Measurements from ENCODE around the gene LTO1. TPM values are rescaled to one million over a fixed set of nuclear protein-coding genes. Genes with fewer than 3 reads are reported as not detected.

The LTO1 gene
- total RNA-seq, 4 donors from 2014 or later = 4.1 to 30.7 (median 17.4) TPM

DNA sequence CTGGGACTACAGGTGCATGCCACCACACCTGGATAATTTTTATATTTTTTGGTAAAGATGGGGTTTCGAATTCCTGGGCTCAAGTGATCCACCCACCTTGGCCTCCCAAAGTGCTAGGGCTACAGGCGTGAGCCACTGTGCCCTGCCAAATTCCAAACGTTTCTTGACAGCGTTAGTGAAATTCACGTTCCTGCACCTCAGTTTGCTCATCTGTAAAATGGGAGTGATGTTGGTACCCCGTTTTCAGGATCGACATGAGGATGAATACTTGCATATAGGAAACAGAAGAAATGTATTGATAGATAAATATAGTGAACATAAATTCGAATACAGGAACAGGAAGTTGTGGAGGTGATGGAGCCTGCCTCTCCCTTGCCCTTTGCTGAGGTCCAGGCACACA, 10.2 kb upstream of the LTO1 start:
- DNase-seq = no peak
- Histone ChIP-seq H3K27me3 (peaks cover 0 to 3% of the 10 kb centered on the region in 2 donors), H3K27ac (no peak overlapping the region), H3K4me3 (no peak overlapping the region), H3K36me3 (no peaks in the 10 kb centered on the region), H3K4me1 (no peaks in the 10 kb centered on the region), H3K9me3 (no peaks in the 10 kb centered on the region)
- TF ChIP-seq POLR2A (IDR thresholded peaks at IDR 0.05) (no peak), CTCF (IDR thresholded peaks at IDR 0.05) (no peak)
- intact Hi-C loops (cut with DNase I; ENCODE audit: low total_unique reads) = no loop called here

DNA sequence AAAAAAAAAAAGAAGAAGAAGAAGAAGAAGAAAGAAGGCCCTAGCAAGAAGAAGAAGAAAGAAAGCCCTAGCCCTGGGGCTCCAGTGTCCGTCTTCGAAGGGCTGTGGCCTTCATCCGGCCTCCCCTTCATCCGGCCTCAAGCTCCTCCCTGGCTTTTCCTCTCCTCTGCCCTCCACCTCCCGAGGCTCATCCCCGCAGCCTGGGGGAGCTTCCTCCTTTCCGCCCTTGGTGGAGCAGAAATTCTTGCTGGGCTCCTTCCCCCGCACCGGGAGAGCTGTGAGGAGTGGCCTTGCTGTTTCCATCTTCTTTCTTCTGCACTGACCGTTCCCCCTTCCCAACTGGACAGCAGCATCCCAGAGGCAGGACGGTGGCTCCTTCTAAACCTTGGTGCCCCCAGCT, 9.5 kb upstream of the LTO1 start:
- H3K4me1 ChIP-seq = no peaks in the 10 kb centered on the region
- H3K9me3 ChIP-seq = no peaks in the 10 kb centered on the region
- no peak for DNase-seq
- no peak overlapping the region for H3K4me3 ChIP-seq
- no peak overlapping the region for H3K27ac ChIP-seq
- H3K27me3 ChIP-seq = peaks cover 0 to 3% of the 10 kb centered on the region in 2 donors
- TF ChIP-seq POLR2A (IDR thresholded peaks at IDR 0.05) = no peak
- TF ChIP-seq CTCF (IDR thresholded peaks at IDR 0.05) = no peak
- intact Hi-C loops (cut with DNase I; ENCODE audit: low total_unique reads) = no loop called here
- no peaks in the 10 kb centered on the region for H3K36me3 ChIP-seq

- Histone ChIP-seq H3K36me3 (no peaks in the 10 kb centered on the region), H3K9me3 (no peaks in the 10 kb centered on the region), H3K27me3 (peaks cover 0 to 3% of the 10 kb centered on the region in 2 donors), H3K4me1 (no peaks in the 10 kb centered on the region), H3K4me3 (no peak overlapping the region), H3K27ac (no peak overlapping the region)
- intact Hi-C loops (cut with DNase I; ENCODE audit: low total_unique reads) = no loop called here
- DNase-seq = no peak
- TF ChIP-seq CTCF (IDR thresholded peaks at IDR 0.05) = no peak
- no peak for TF ChIP-seq POLR2A (IDR thresholded peaks at IDR 0.05)
Measured at GRCh38 chr11:69683764-69684333, 8.7 kb upstream of the LTO1 start.

GRCh38 chr11:69682681-69683326, 7.7 kb upstream of the LTO1 start:
- H3K9me3 ChIP-seq = no peaks in the 10 kb centered on the region
- no peaks in the 10 kb centered on the region for H3K27me3 ChIP-seq
- DNase-seq = no peak
- no peak overlapping the region for H3K27ac ChIP-seq
- intact Hi-C loops (cut with DNase I; ENCODE audit: low total_unique reads) = no loop called here
- H3K4me3 ChIP-seq = no peak overlapping the region
- TF ChIP-seq CTCF (IDR thresholded peaks at IDR 0.05) = no peak
- H3K4me1 ChIP-seq = no peaks in the 10 kb centered on the region
- H3K36me3 ChIP-seq = no peaks in the 10 kb centered on the region

- DNase-seq = no peak
- Histone ChIP-seq H3K27ac (no peak overlapping the region), H3K27me3 (no peaks in the 10 kb centered on the region), H3K4me1 (no peaks in the 10 kb centered on the region), H3K36me3 (no peaks in the 10 kb centered on the region), H3K4me3 (no peak overlapping the region), H3K9me3 (no peaks in the 10 kb centered on the region)
- intact Hi-C loops (cut with DNase I; ENCODE audit: low total_unique reads) = no loop called here
- no peak for TF ChIP-seq CTCF (IDR thresholded peaks at IDR 0.05)
- no peak for TF ChIP-seq POLR2A (IDR thresholded peaks at IDR 0.05)
Measured at GRCh38 chr11:69682221-69682620, 7.1 kb upstream of the LTO1 start.

Data from uterus (tissue), 4 donors.